ENCODE measurements around the gene C16orf86. TPM values are rescaled to one million over a fixed set of nuclear protein-coding genes. Genes with fewer than 3 reads are reported as not detected.
A peak's percentile ranks its signal among the peaks of the same experiment; 100 is the strongest.
"Not testable (repeated sequence)": the region's sequence is repeated elsewhere in the genome, so short reads cannot be mapped to it uniquely, and the experiment has no call there.

Gene C16orf86
- total and polyA plus RNA-seq, 3 experiments from 2014 or later: 0.79 to 2.7 (median 1.9) TPM

DNA sequence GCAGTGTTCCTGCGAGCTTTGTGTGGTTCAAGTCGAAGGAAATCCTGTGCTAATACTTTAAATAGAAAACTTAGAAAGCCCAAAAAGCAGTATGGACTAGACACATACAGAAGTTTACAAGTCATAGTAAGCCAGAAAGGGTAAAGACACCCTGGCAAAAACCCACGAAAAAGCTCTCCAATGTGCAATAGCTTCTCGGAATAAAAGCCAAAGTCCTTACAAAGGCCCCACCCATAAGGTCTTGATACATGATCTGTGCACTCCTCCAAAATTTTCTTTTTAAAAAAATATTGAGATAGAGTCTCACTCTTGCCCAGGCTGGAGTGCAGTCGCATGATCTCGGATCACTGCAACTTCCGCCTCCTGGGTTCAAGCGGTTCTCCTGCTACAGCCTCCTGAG, 10.3 kb downstream of the C16orf86 start:
- Histone ChIP-seq H3K36me3 (ENCODE audit: insufficient read depth, low read length) (no peaks in the 10 kb centered on the region), H3K4me3 (ENCODE audit: low read length) (no peak overlapping the region), H3K9me3 (ENCODE audit: low read length) (no peaks in the 10 kb centered on the region), H3K4me1 (ENCODE audit: insufficient read depth, low read length) (no peaks in the 10 kb centered on the region), H3K27me3 (ENCODE audit: insufficient read depth, low read length, poor library complexity, severe bottlenecking) (no peaks in the 10 kb centered on the region), H3K27ac (ENCODE audit: low read depth, low read length) (no peak overlapping the region)
- DNase-seq: no peak
- CTCF ChIA-PET: interaction anchor here (1.2 to 1.3 kb wide), 4 partner anchors 10 to 130 kb away, joined by 3 to 4 read pairs (median 4); partner anchors contain the start of gene CARMIL2
- no peaks in the 10 kb centered on the region for H3K9me3 Mint-ChIP-seq
- peaks cover 0 to 2% of the 10 kb centered on the region in 2 donors for H3K27me3 Mint-ChIP-seq
- H3K36me3 Mint-ChIP-seq: peaks cover 0 to 12% (median 0%) of the 10 kb centered on the region in 3 donors
- no peak overlapping the region for H3K27ac Mint-ChIP-seq
- no peaks in the 10 kb centered on the region for H3K4me1 Mint-ChIP-seq
- no peak overlapping the region for H3K4me3 Mint-ChIP-seq
- POLR2A ChIA-PET: no interaction called here

DNA sequence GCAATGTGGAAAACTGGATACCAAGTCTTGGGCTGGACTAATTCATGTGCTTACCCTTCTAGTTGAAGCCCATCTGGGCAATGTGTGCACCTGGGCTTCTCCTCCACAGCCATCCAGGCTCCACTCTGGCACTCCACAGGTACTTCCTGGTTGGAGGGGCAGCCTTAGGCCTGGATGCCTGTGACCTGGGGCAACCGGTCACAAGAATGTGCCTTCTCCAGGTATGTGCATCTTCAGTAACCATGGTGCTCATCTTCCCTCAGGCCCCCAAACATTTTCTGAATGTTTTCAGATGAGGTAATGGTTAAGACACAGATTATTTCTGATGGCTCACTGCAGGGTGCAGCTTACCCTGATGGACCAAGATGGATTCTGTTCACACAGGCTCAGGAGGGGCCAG, 11.1 kb downstream of the C16orf86 start:
- CTCF ChIA-PET: interaction anchor here (1.2 to 1.3 kb wide), 2 partner anchors 33 to 131 kb away, joined by 3 to 4 read pairs; partner anchors contain the start of gene CARMIL2
- Mint-ChIP-seq H3K4me3 (no peak overlapping the region), H3K9me3 (no peaks in the 10 kb centered on the region), H3K27ac (peak overlapping the region in 2 of 8 donors; percentile 2 to 70), H3K27me3 (peaks cover 0 to 2% of the 10 kb centered on the region in 2 donors), H3K4me1 (no peaks in the 10 kb centered on the region), H3K36me3 (peaks cover 0 to 17% (median 0%) of the 10 kb centered on the region in 3 donors)
- no peak overlapping the region for H3K27ac ChIP-seq (ENCODE audit: low read depth, low read length)
- no peak overlapping the region for H3K4me3 ChIP-seq (ENCODE audit: low read length)
- H3K9me3 ChIP-seq (ENCODE audit: low read length): no peaks in the 10 kb centered on the region
- POLR2A ChIA-PET: no interaction called here
- no peaks in the 10 kb centered on the region for H3K27me3 ChIP-seq (ENCODE audit: insufficient read depth, low read length, poor library complexity, severe bottlenecking)
- peaks cover 2% of the 10 kb centered on the region for H3K36me3 ChIP-seq (ENCODE audit: insufficient read depth, low read length)
- no peak for DNase-seq
- no peaks in the 10 kb centered on the region for H3K4me1 ChIP-seq (ENCODE audit: insufficient read depth, low read length)

DNA sequence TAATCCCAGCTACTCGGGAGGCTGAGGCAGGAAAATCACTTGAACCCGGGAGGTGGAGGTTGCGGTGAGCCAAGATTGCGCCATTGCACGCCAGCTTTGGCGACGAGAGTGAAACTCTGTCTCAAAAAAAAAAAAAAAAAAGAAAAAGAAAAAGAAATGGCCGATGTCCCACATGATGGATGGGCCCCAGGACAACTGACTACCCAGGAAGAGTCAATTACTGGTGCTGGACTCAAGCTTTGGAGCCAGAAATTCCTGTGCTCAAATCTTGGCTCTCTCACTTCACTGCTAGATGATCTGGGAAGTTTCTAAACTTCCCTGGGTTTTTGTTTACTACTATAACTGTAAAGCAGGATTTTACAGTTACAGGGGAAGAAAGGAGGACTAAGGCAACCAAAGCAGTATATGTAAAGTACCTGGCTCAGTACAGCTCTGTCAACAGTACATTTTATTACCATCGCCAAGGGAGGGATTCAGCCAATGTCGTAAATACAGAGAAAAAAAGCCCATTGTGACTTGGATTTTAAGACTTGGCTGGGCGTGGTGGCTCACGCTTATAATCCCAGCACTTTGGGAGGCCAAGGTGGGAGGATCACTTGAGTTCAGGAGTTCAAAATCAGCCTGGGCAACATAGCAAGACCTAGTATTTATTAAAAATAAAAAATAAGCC, 11.9 kb downstream of the C16orf86 start:
- H3K27ac ChIP-seq (ENCODE audit: low read depth, low read length): no peak overlapping the region
- no peaks in the 10 kb centered on the region for H3K9me3 Mint-ChIP-seq
- peak overlapping the region in 2 of 8 donors; percentile 27 to 54 for H3K27ac Mint-ChIP-seq
- peaks cover 9% of the 10 kb centered on the region for H3K36me3 ChIP-seq (ENCODE audit: insufficient read depth, low read length)
- peaks cover 0 to 2% of the 10 kb centered on the region in 2 donors for H3K27me3 Mint-ChIP-seq
- ChIA-PET CTCF (no interaction called here), POLR2A (no interaction called here)
- no peaks in the 10 kb centered on the region for H3K27me3 ChIP-seq (ENCODE audit: insufficient read depth, low read length, poor library complexity, severe bottlenecking)
- H3K36me3 Mint-ChIP-seq: peaks cover 0 to 21% (median 0%) of the 10 kb centered on the region in 3 donors
- H3K4me3 ChIP-seq (ENCODE audit: low read length): no peak overlapping the region
- no peaks in the 10 kb centered on the region for H3K4me1 Mint-ChIP-seq
- no peaks in the 10 kb centered on the region for H3K4me1 ChIP-seq (ENCODE audit: insufficient read depth, low read length)
- no peaks in the 10 kb centered on the region for H3K9me3 ChIP-seq (ENCODE audit: low read length)
- no peak overlapping the region for H3K4me3 Mint-ChIP-seq
- DNase-seq: no peak

DNA sequence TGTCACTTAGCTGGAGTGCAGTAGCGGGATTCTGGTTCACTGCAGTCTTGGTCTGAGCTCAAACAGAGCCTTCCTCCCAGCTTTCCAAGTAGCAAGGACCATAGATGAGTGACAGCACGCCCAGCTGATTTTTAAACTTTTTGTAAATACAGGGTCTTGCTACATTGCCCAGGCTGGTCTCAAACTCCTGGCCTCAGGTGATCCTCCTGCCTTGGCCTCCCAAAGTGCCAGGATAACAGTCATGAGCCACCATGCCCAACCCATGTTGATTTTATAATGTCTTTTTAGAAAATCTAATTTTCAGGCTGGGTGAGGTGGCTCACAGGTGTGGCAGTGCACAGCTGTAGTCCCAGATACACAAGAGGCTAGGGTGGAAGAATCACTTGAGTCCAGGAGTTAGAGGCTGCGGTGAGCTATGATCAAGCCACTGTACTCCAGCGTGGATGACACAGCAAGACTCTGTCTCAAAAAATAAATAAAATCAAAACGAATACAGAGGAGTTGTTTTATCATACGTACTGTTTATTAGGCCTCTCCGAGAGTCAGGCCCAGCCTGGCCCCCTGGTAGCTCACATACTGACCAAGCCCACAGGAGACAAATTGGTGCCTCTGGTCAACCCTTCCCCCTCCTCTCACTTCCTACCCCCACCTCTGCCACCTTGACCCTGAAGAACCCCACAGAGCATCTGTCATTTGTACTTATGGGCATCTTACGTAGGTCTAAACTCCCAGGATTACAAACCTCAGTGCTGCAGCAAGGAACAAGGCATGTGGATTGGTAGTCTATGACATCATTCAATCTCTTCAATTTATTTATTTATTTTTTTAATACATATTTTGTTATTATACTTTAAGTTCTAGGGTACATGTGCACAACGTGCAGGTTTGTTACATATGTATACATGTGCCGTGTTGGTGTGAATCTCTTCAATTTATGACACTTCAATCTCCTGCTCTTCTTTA, 13.6 kb downstream of the C16orf86 start:
- peaks cover 10% of the 10 kb centered on the region for H3K36me3 ChIP-seq (ENCODE audit: insufficient read depth, low read length)
- Mint-ChIP-seq H3K9me3 (no peaks in the 10 kb centered on the region), H3K27ac (peak overlapping the region in 2 of 8 donors; percentile 19 to 61), H3K36me3 (peaks cover 0 to 32% (median 0%) of the 10 kb centered on the region in 3 donors), H3K27me3 (peaks cover 0 to 2% of the 10 kb centered on the region in 2 donors), H3K4me1 (no peaks in the 10 kb centered on the region), H3K4me3 (no peak overlapping the region)
- ChIA-PET CTCF (interaction anchor here (0.6 kb wide), 1 partner anchor 63 kb away, joined by 4 read pairs; no protein-coding TSS in a partner anchor), POLR2A (interaction anchor here (0.6 to 1.4 kb wide), 2 partner anchors 13 to 156 kb away, joined by 3 read pairs; partner anchors contain the start of gene C16orf86)
- no peaks in the 10 kb centered on the region for H3K9me3 ChIP-seq (ENCODE audit: low read length)
- no peak overlapping the region for H3K4me3 ChIP-seq (ENCODE audit: low read length)
- H3K4me1 ChIP-seq (ENCODE audit: insufficient read depth, low read length): peaks cover 2% of the 10 kb centered on the region
- no peak for DNase-seq
- H3K27ac ChIP-seq (ENCODE audit: low read depth, low read length): no peak overlapping the region
- H3K27me3 ChIP-seq (ENCODE audit: insufficient read depth, low read length, poor library complexity, severe bottlenecking): no peaks in the 10 kb centered on the region

DNA sequence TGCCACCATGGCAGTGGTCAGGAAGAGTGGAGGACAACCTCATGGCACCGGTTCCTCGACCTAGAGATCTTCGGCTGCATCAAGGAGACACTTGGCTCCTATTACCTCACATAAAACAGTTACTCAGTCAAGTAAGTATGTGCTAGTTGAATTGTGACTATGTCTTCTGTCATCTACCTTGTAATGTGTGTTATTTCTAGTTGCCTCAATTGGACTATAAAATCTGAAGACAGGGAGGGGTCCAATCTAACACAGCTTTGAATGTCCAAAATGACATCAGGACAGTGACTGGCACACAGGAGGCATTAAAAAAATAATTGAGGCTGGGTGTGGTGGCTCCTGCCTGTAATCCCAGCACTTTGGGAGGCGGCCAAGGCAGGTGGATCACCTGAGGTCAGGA, 17.2 kb downstream of the C16orf86 start:
- Histone ChIP-seq H3K27me3 (ENCODE audit: insufficient read depth, low read length, poor library complexity, severe bottlenecking) (no peaks in the 10 kb centered on the region), H3K4me3 (ENCODE audit: low read length) (no peak overlapping the region), H3K27ac (ENCODE audit: low read depth, low read length) (no peak overlapping the region), H3K4me1 (ENCODE audit: insufficient read depth, low read length) (peaks cover 7% of the 10 kb centered on the region), H3K36me3 (ENCODE audit: insufficient read depth, low read length) (peaks cover 10% of the 10 kb centered on the region), H3K9me3 (ENCODE audit: low read length) (no peaks in the 10 kb centered on the region)
- H3K27me3 Mint-ChIP-seq: no peaks in the 10 kb centered on the region
- peaks cover 0 to 43% (median 4%) of the 10 kb centered on the region in 3 donors for H3K36me3 Mint-ChIP-seq
- ChIA-PET POLR2A (no interaction called here), CTCF (interaction anchor here (2.6 kb wide), 1 partner anchor 11 kb away, joined by 6 read pairs; no protein-coding TSS in a partner anchor)
- H3K9me3 Mint-ChIP-seq: no peaks in the 10 kb centered on the region
- DNase-seq: no peak
- peaks cover 0 to 9% (median 2%) of the 10 kb centered on the region in 3 donors for H3K4me1 Mint-ChIP-seq
- peak overlapping the region in 3 of 8 donors; percentile 17 to 61 (median 43) for H3K27ac Mint-ChIP-seq
- H3K4me3 Mint-ChIP-seq: no peak overlapping the region

DNA sequence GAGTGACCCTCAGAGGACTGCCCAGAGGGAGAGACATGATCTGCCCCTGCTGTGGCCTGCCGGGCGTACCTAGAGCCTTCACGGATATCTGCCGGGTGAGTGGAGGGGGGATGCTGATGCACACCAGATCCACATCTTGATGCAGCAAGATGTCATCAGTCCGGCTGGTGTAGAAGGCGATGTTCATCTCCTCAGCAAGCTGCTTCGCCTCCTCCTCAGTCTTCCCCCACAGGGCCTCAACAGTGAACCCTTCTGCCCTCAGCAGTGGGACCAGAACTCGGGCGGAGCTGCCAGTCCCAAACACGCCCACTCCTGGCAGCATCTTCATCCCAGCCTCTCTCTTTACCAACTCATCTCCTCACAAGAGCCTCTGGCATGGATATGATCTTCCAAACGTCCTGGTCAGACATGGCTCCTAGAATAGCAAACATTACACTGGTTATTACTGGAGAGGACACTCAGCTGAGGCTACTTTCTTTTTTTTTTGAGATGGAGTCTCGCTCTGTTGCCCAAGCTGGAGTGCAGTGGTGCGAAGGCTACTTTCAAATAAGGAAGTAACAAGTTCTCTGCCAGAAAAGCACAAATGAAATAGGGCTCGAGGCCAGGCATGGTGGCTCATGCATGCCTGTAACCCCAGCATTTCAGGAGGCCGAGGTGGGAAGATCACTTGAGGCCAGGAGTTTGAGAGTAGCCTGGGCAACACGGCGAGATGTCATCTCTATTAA, 18.9 kb downstream of the C16orf86 start:
- H3K4me1 Mint-ChIP-seq: peaks cover 0 to 9% (median 2%) of the 10 kb centered on the region in 3 donors
- no peak overlapping the region for H3K27ac ChIP-seq (ENCODE audit: low read depth, low read length)
- peak overlapping the region in 1 of 7 donors; percentile 24 for H3K4me3 Mint-ChIP-seq
- DNase-seq: no peak
- H3K9me3 ChIP-seq (ENCODE audit: low read length): no peaks in the 10 kb centered on the region
- no peaks in the 10 kb centered on the region for H3K27me3 Mint-ChIP-seq
- no peak overlapping the region for H3K4me3 ChIP-seq (ENCODE audit: low read length)
- peaks cover 7% of the 10 kb centered on the region for H3K4me1 ChIP-seq (ENCODE audit: insufficient read depth, low read length)
- ChIA-PET CTCF (interaction anchor here (1.5 kb wide), 1 partner anchor 164 kb away, joined by 4 read pairs; no protein-coding TSS in a partner anchor), POLR2A (no interaction called here)
- H3K36me3 Mint-ChIP-seq: peaks cover 0 to 42% (median 6%) of the 10 kb centered on the region in 3 donors
- H3K36me3 ChIP-seq (ENCODE audit: insufficient read depth, low read length): peaks cover 10% of the 10 kb centered on the region
- H3K27ac Mint-ChIP-seq: peak overlapping the region in 4 of 8 donors; percentile 23 to 79 (median 50)
- H3K27me3 ChIP-seq (ENCODE audit: insufficient read depth, low read length, poor library complexity, severe bottlenecking): no peaks in the 10 kb centered on the region
- H3K9me3 Mint-ChIP-seq: no peaks in the 10 kb centered on the region

DNA sequence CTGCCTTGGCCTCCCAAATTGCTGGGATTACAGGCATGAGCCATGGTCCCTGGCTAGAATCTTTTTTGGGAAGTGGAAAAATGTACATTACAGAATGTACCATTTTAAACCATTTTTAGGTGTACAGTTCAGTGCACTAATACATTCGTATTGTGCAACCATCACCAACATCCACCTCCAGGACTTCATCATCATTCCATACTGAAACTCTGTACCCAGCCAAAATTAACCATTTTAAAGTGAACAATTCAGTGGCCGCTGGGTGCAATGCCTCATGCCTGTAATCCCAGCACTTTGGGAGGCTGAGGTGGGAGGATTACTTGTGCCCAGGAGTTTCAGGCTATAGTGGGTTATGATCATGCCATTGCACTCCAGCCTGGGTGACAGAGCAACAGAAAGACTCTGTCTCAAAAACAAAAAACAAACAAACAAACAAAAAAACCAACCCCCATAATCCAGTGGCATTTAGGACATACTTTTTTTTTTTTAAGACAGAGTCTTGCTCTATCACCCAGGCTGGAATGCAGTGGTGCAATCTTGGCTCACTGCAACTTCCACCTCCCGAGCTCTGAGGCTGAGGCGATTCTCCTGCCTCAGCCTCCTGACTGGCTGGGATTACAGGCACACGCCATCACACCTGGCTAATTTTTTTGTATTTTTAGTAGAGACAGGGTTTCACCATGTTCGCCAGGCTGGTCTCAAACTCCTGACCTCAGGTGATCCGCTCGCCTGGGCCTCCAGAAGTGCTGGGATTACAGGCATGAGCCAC, 27.1 kb downstream of the C16orf86 start:
- H3K4me3 Mint-ChIP-seq; POLR2A ChIA-PET; H3K4me1 ChIP-seq (ENCODE audit: insufficient read depth, low read length); H3K27ac ChIP-seq (ENCODE audit: low read depth, low read length); H3K4me1 Mint-ChIP-seq; H3K9me3 ChIP-seq (ENCODE audit: low read length); DNase-seq; H3K27ac Mint-ChIP-seq; H3K9me3 Mint-ChIP-seq; H3K4me3 ChIP-seq (ENCODE audit: low read length); H3K36me3 ChIP-seq (ENCODE audit: insufficient read depth, low read length); H3K27me3 ChIP-seq (ENCODE audit: insufficient read depth, low read length, poor library complexity, severe bottlenecking); H3K27me3 Mint-ChIP-seq: not testable (repeated sequence)
- H3K36me3 Mint-ChIP-seq: peaks cover 0 to 16% (median 8%) of the 10 kb centered on the region in 3 donors
- CTCF ChIA-PET: interaction anchor here (1.0 to 3.2 kb wide), 2 partner anchors 123 to 172 kb away, joined by 4 to 10 read pairs; no protein-coding TSS in a partner anchor

Data from CD8-positive, alpha-beta memory T cell (primary cell).